Measurements from ENCODE around the gene SOX6. TPM values are rescaled to one million over a fixed set of nuclear protein-coding genes. Genes with fewer than 3 reads are reported as not detected.
A peak's percentile ranks its signal among the peaks of the same experiment; 100 is the strongest.

SOX6 gene
- total and polyA plus RNA-seq, 9 donors: 10.9 to 26.5 (median 17.9) TPM

DNA sequence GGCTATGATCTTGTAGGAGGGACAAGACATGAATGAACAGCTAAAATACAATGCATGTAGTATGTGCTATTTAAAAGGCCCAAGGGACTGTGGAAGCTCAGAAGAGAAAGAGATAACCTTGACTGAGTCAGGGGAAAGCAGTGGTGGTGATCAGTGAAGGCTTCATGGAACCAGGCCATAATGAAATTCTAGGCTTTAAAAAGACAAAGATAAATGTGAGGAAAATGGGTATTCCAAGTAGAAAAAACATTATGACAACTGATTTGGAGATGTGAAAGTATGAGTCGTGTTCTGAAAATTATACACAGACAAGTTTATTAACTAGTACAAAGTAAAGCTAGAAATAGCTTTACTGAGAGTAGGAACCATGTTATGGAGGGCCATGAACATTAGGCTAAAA is 189.8 kb downstream of the SOX6 start:
- DNase-seq: no peak
- no CpG with 5 or more reads among the region's 1 CpG for WGBS (ENCODE audit: insufficient coverage)
- Histone ChIP-seq H3K27ac (ENCODE audit: low read length) (no peak overlapping the region), H3K9me3 (replicated peaks; ENCODE audit: control insufficient read depth, low read depth, low read length) (no peaks in the 10 kb centered on the region), H3K4me1 (ENCODE audit: control insufficient read depth, insufficient read depth, low read length) (no peaks in the 10 kb centered on the region), H3K36me3 (ENCODE audit: control insufficient read depth, insufficient read depth, low read length) (no peaks in the 10 kb centered on the region), H3K27me3 (ENCODE audit: control insufficient read depth, insufficient read depth, low read length) (no peaks in the 10 kb centered on the region), H3K4me3 (ENCODE audit: low read length) (no peak overlapping the region)

GRCh38 chr11:16160146-16160545 is 196.2 kb downstream of the SOX6 start:
- no peaks in the 10 kb centered on the region for H3K36me3 ChIP-seq (ENCODE audit: control insufficient read depth, insufficient read depth, low read length)
- H3K27ac ChIP-seq (ENCODE audit: low read length): no peak overlapping the region
- no peaks in the 10 kb centered on the region for H3K9me3 ChIP-seq (replicated peaks; ENCODE audit: control insufficient read depth, low read depth, low read length)
- H3K4me1 ChIP-seq (ENCODE audit: control insufficient read depth, insufficient read depth, low read length): no peaks in the 10 kb centered on the region
- H3K4me3 ChIP-seq (ENCODE audit: low read length): no peak overlapping the region
- H3K27me3 ChIP-seq (ENCODE audit: control insufficient read depth, insufficient read depth, low read length): no peaks in the 10 kb centered on the region
- no CpG with 5 or more reads among the region's 1 CpG for WGBS (ENCODE audit: insufficient coverage)
- no peak for DNase-seq

- Histone ChIP-seq H3K4me3 (ENCODE audit: low read length) (no peak overlapping the region), H3K36me3 (ENCODE audit: control insufficient read depth, insufficient read depth, low read length) (no peaks in the 10 kb centered on the region), H3K9me3 (replicated peaks; ENCODE audit: control insufficient read depth, low read depth, low read length) (no peaks in the 10 kb centered on the region)
Measured at GRCh38 chr11:16158426-16158994, 197.8 kb downstream of the SOX6 start.

GRCh38 chr11:16157327-16157726 is 199.0 kb downstream of the SOX6 start:
- H3K9me3 ChIP-seq (replicated peaks; ENCODE audit: control insufficient read depth, low read depth, low read length): no peaks in the 10 kb centered on the region
- H3K36me3 ChIP-seq (ENCODE audit: control insufficient read depth, insufficient read depth, low read length): no peaks in the 10 kb centered on the region
- H3K27me3 ChIP-seq (ENCODE audit: control insufficient read depth, insufficient read depth, low read length): no peaks in the 10 kb centered on the region
- no peaks in the 10 kb centered on the region for H3K4me1 ChIP-seq (ENCODE audit: control insufficient read depth, insufficient read depth, low read length)
- no peak for DNase-seq
- no peak overlapping the region for H3K27ac ChIP-seq (ENCODE audit: low read length)
- no peak overlapping the region for H3K4me3 ChIP-seq (ENCODE audit: low read length)

More at GRCh38 chr11:16158426-16158994, 197.8 kb downstream of the SOX6 start:
- H3K27me3 ChIP-seq (ENCODE audit: control insufficient read depth, insufficient read depth, low read length): no peaks in the 10 kb centered on the region
- H3K27ac ChIP-seq (ENCODE audit: low read length): no peak overlapping the region
- no peaks in the 10 kb centered on the region for H3K4me1 ChIP-seq (ENCODE audit: control insufficient read depth, insufficient read depth, low read length)
- DNase-seq: no peak

DNA sequence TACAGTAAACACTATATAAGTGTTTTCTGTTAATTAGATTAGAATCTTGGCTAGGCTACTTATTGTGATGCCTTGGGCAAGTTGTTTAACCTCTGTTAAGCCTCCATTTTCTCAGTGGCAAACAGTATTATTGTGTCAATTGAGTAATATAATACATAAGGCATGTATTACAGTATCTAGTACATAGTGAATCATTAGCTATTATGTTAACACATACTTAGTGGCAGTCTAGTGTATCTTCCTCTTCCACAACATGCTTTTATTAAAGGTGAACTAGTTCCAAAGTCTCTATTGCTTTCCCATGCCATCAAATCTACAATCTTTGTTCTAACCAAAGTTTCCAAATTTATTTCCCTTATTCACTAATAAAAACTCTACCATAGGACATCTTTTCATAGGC is 200.9 kb downstream of the SOX6 start:
- Histone ChIP-seq H3K27ac (ENCODE audit: low read length) (no peak overlapping the region), H3K36me3 (ENCODE audit: control insufficient read depth, insufficient read depth, low read length) (no peaks in the 10 kb centered on the region), H3K9me3 (replicated peaks; ENCODE audit: control insufficient read depth, low read depth, low read length) (no peaks in the 10 kb centered on the region), H3K4me3 (ENCODE audit: low read length) (no peak overlapping the region), H3K27me3 (ENCODE audit: control insufficient read depth, insufficient read depth, low read length) (no peaks in the 10 kb centered on the region), H3K4me1 (ENCODE audit: control insufficient read depth, insufficient read depth, low read length) (no peaks in the 10 kb centered on the region)
- DNase-seq: no peak

DNA sequence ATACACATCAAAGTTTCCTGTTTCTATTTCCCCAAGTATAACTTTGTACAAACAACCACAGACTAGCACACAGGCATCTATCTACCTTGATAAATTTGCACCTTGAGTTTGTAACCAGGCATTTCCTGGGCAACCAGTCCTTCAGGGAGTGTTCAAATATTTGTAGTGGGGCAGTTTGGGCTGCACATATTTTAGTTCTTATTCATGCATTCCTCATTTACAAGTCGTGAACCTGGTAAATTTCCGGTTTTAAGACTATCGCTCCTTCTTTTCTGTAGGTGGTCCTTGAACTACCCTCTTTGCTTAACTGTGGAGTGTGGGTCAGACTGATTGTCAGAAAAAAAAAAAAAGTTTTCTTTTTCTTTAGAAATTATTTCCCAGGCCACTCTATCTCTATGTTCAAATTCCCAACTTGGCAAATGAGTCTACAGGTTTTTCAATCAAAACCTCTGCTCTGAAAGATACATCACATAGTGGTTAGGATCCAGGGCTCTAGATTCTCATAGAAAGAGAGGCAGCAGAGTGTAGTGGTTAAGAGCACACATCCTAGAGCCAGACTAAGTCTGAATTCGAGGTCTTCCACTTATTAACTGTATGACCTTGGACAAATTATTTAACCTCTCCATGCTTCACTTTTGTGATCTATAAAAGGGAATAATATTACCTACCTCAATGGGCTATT is 201.5 kb downstream of the SOX6 start:
- Histone ChIP-seq H3K4me1 (ENCODE audit: control insufficient read depth, insufficient read depth, low read length) (no peaks in the 10 kb centered on the region), H3K4me3 (ENCODE audit: low read length) (no peak overlapping the region), H3K9me3 (replicated peaks; ENCODE audit: control insufficient read depth, low read depth, low read length) (no peaks in the 10 kb centered on the region), H3K27me3 (ENCODE audit: control insufficient read depth, insufficient read depth, low read length) (no peaks in the 10 kb centered on the region), H3K36me3 (ENCODE audit: control insufficient read depth, insufficient read depth, low read length) (no peaks in the 10 kb centered on the region), H3K27ac (ENCODE audit: low read length) (no peak overlapping the region)
- no peak for DNase-seq
- WGBS (ENCODE audit: insufficient coverage): no CpG with 5 or more reads among the region's 4 CpGs

DNA sequence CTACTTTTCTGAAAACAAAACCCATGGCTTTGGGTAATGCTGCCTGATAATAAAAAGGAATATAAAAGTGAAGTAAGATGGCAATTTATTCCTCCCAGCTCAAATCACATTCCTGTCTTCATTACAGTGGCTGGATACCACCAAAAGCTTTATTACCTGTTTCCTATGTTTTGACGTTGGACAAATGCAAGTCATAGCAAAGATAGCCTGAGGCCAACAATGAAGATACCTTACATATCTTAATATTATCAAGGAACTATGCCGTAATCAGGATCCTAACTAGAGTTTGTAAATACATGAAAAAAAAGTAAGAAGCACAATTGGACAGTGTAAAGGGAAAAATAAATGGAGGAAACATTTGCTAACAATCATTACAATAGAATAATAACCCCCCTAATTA is 202.4 kb downstream of the SOX6 start:
- no peaks in the 10 kb centered on the region for H3K9me3 ChIP-seq (replicated peaks; ENCODE audit: control insufficient read depth, low read depth, low read length)
- no peaks in the 10 kb centered on the region for H3K36me3 ChIP-seq (ENCODE audit: control insufficient read depth, insufficient read depth, low read length)
- no CpG with 5 or more reads among the region's 2 CpGs for WGBS (ENCODE audit: insufficient coverage)
- H3K27ac ChIP-seq (ENCODE audit: low read length): no peak overlapping the region
- DNase-seq: no peak
- H3K4me3 ChIP-seq (ENCODE audit: low read length): no peak overlapping the region
- H3K4me1 ChIP-seq (ENCODE audit: control insufficient read depth, insufficient read depth, low read length): no peaks in the 10 kb centered on the region
- no peaks in the 10 kb centered on the region for H3K27me3 ChIP-seq (ENCODE audit: control insufficient read depth, insufficient read depth, low read length)

DNA sequence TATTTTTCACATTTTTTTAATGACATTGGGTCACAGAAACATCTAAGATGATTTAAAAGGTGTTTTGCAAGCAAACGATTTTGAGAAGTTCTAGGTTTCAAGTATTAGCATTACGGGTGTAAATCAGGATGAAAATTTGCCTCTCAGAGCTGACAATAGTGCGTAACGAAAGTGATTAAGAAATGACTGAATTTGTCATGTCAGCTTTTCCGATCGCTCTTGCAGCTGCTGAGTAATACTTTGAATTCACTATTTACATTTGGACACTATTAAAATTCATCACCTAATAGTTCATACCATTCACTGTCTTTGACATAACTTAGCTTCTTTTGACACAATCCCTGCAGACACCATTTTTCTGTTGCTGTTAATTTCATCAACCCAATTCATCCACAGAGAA is 205.2 kb downstream of the SOX6 start:
- H3K27ac ChIP-seq (ENCODE audit: low read length): no peak overlapping the region
- no peaks in the 10 kb centered on the region for H3K9me3 ChIP-seq (replicated peaks; ENCODE audit: control insufficient read depth, low read depth, low read length)
- no peaks in the 10 kb centered on the region for H3K27me3 ChIP-seq (ENCODE audit: control insufficient read depth, insufficient read depth, low read length)
- no peak overlapping the region for H3K4me3 ChIP-seq (ENCODE audit: low read length)
- DNase-seq: no peak
- 47% methylated on average over 4 of the region's 6 CpGs for WGBS (ENCODE audit: insufficient coverage)
- no peaks in the 10 kb centered on the region for H3K36me3 ChIP-seq (ENCODE audit: control insufficient read depth, insufficient read depth, low read length)
- H3K4me1 ChIP-seq (ENCODE audit: control insufficient read depth, insufficient read depth, low read length): peaks cover 3% of the 10 kb centered on the region

- Histone ChIP-seq H3K4me1 (ENCODE audit: control insufficient read depth, insufficient read depth, low read length) (peaks cover 3% of the 10 kb centered on the region), H3K4me3 (ENCODE audit: low read length) (no peak overlapping the region), H3K27ac (ENCODE audit: low read length) (no peak overlapping the region), H3K36me3 (ENCODE audit: control insufficient read depth, insufficient read depth, low read length) (no peaks in the 10 kb centered on the region), H3K27me3 (ENCODE audit: control insufficient read depth, insufficient read depth, low read length) (no peaks in the 10 kb centered on the region), H3K9me3 (replicated peaks; ENCODE audit: control insufficient read depth, low read depth, low read length) (no peaks in the 10 kb centered on the region)
- WGBS (ENCODE audit: insufficient coverage): no CpG with 5 or more reads among the region's 1 CpG
- DNase-seq: no peak
Measured at GRCh38 chr11:16149476-16149875, 206.9 kb downstream of the SOX6 start.

DNA sequence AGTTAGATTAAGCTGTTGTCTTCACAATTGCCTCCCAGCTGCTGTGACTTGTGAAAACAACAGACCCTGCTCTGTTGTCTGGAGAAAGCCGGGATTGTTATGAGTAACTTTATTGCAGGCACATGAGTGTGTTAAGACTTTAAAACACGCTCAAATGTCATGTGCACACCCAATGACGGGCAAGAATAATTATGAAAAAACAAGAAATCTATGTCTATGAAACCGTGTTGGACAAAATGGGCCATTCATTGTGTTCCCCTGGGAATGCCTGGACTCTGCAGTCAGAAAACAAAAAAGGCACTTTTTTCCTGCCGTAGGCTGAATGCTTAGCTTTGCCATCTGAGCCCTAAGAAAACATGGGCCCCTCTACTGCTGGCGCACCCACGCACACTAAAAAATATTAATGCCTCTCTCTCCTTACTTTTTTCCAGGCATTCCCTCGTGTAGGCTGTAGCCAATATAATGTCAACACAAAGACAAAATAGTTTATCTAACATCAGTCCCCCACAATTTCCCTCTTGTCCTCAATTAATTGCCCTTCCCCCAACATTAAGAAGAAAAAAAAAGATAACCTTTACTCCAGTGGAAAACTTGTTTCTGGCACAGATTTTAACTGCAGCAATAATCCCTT is 207.9 kb downstream of the SOX6 start:
- Histone ChIP-seq H3K36me3 (ENCODE audit: control insufficient read depth, insufficient read depth, low read length) (no peaks in the 10 kb centered on the region), H3K9me3 (replicated peaks; ENCODE audit: control insufficient read depth, low read depth, low read length) (no peaks in the 10 kb centered on the region), H3K4me3 (ENCODE audit: low read length) (no peak overlapping the region), H3K27ac (ENCODE audit: low read length) (peak overlapping the region; percentile 57), H3K4me1 (ENCODE audit: control insufficient read depth, insufficient read depth, low read length) (peaks cover 3% of the 10 kb centered on the region), H3K27me3 (ENCODE audit: control insufficient read depth, insufficient read depth, low read length) (no peaks in the 10 kb centered on the region)
- peak; percentile 79 for DNase-seq
- 23% methylated on average over 8 of the region's 8 CpGs for WGBS (ENCODE audit: insufficient coverage)

All from muscle of leg (tissue), 11 donors.